ENCODE results near the gene HACD3.
A peak's percentile ranks its signal among the peaks of the same experiment; 100 is the strongest.
"Not testable (repeated sequence)": the region's sequence is repeated elsewhere in the genome, so short reads cannot be mapped to it uniquely, and the experiment has no call there.

Gene HACD3

GRCh38 chr15:65549288-65549687, 19.0 kb downstream of the HACD3 start:
- DNase-seq (ENCODE audit: low read depth in 3 of 3) = not testable (repeated sequence)

GRCh38 chr15:65550681-65551098, 20.4 kb downstream of the HACD3 start:
- DNase-seq (ENCODE audit: low read depth in 3 of 3) = no peak

- DNase-seq (ENCODE audit: low read depth in 3 of 3) = no peak
Measured at GRCh38 chr15:65551183-65551582, 20.9 kb downstream of the HACD3 start.

GRCh38 chr15:65552851-65553250, 22.6 kb downstream of the HACD3 start:
- not testable (repeated sequence) for DNase-seq (ENCODE audit: low read depth in 3 of 3)

- no peak for DNase-seq (ENCODE audit: low read depth in 3 of 3)
Measured at GRCh38 chr15:65553691-65554090, 23.4 kb downstream of the HACD3 start.

- DNase-seq (ENCODE audit: low read depth in 3 of 3) = no peak
Measured at GRCh38 chr15:65556622-65557021, 26.4 kb downstream of the HACD3 start.

GRCh38 chr15:65558336-65558735, 28.1 kb downstream of the HACD3 start:
- DNase-seq (ENCODE audit: low read depth in 3 of 3) = no peak

GRCh38 chr15:65558997-65559760, 28.9 kb downstream of the HACD3 start:
- no peak for DNase-seq (ENCODE audit: low read depth in 3 of 3)

- no peak for DNase-seq (ENCODE audit: low read depth in 3 of 3)
Measured at GRCh38 chr15:65559941-65560340, 29.7 kb downstream of the HACD3 start.

- no peak for DNase-seq (ENCODE audit: low read depth in 3 of 3)
Measured at GRCh38 chr15:65561934-65562333, 31.7 kb downstream of the HACD3 start.

GRCh38 chr15:65569728-65570127, 39.5 kb downstream of the HACD3 start:
- no peak for DNase-seq (ENCODE audit: low read depth in 3 of 3)

GRCh38 chr15:65571971-65572370, 41.7 kb downstream of the HACD3 start:
- no peak for DNase-seq (ENCODE audit: low read depth in 3 of 3)

- no peak for DNase-seq (ENCODE audit: low read depth in 3 of 3)
Measured at GRCh38 chr15:65576664-65577063, 46.4 kb downstream of the HACD3 start.

- DNase-seq (ENCODE audit: low read depth in 3 of 3) = no peak
Measured at GRCh38 chr15:65577129-65577996, 47.1 kb downstream of the HACD3 start.

- DNase-seq (ENCODE audit: low read depth in 3 of 3) = no peak
Measured at GRCh38 chr15:65578904-65579728, 48.9 kb downstream of the HACD3 start.

GRCh38 chr15:65579762-65580161, 49.5 kb downstream of the HACD3 start:
- DNase-seq (ENCODE audit: low read depth in 3 of 3) = no peak

GRCh38 chr15:65580287-65580686, 50.0 kb downstream of the HACD3 start:
- DNase-seq (ENCODE audit: low read depth in 3 of 3) = no peak

GRCh38 chr15:65583701-65584100, 53.4 kb downstream of the HACD3 start:
- peak in 1 of 3 donors; percentile 13 for DNase-seq (ENCODE audit: low read depth in 3 of 3)

- no peak for DNase-seq (ENCODE audit: low read depth in 3 of 3)
Measured at GRCh38 chr15:65584241-65584640, 54.0 kb downstream of the HACD3 start.

- no peak for DNase-seq (ENCODE audit: low read depth in 3 of 3)
Measured at GRCh38 chr15:65587094-65587493, 56.8 kb downstream of the HACD3 start.

GRCh38 chr15:65595960-65596359, 65.7 kb downstream of the HACD3 start:
- no peak for DNase-seq (ENCODE audit: low read depth in 3 of 3)

- no peak for DNase-seq (ENCODE audit: low read depth in 3 of 3)
Measured at GRCh38 chr15:65598468-65598867, 68.2 kb downstream of the HACD3 start.
